WI38 (cell line): ENCODE data around the gene BHLHA15.

ENCODE experiments used
- H3K4me3 ChIP-seq: 2 replicates; pipeline ENCODE4 v1.5.1; 2011; ENCODE audit warnings: low read depth, mild to moderate bottlenecking, control low read depth, low read length
- TF ChIP-seq, protein P1 (sequence below): IDR thresholded peaks from 2 replicates; pipeline ENCODE4 v1.5.1; 2012; ENCODE audit warnings: low read depth, mild to moderate bottlenecking, control low read depth, low read length

BHLHA15 gene

DNA sequence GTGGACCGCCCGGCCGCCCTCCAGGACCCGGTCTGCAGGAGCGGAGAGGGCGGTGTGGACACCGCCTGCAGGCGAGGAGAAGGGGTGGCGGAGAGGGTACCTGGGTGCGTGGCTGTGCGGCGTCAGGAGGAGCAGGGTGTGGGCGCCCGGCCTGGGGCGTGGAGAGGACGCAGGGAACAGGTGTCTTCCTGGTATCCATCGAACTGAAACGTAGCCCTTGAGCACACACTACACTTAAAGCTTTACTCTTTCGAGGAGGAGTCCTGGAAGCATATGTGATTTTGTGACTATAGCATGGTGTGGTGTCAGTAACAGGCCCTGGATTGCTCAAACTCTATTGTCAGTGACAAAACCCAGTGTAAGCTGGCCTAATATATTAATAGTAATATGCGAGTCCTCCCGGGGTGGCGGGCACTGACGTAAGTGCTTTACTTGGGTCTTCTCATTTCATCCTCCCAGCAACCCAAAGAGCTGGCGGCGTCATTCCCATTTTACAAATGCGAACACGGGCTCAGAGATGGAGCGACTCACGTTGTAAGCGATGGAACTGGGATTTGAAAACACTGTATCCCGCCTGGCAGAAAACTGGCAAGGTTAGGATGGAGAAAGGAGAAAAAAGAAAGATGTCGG, 41.3 kb downstream of the BHLHA15 start:
- peak overlapping the region; percentile 89 for H3K4me3 ChIP-seq
- TF ChIP-seq, protein P1, sequence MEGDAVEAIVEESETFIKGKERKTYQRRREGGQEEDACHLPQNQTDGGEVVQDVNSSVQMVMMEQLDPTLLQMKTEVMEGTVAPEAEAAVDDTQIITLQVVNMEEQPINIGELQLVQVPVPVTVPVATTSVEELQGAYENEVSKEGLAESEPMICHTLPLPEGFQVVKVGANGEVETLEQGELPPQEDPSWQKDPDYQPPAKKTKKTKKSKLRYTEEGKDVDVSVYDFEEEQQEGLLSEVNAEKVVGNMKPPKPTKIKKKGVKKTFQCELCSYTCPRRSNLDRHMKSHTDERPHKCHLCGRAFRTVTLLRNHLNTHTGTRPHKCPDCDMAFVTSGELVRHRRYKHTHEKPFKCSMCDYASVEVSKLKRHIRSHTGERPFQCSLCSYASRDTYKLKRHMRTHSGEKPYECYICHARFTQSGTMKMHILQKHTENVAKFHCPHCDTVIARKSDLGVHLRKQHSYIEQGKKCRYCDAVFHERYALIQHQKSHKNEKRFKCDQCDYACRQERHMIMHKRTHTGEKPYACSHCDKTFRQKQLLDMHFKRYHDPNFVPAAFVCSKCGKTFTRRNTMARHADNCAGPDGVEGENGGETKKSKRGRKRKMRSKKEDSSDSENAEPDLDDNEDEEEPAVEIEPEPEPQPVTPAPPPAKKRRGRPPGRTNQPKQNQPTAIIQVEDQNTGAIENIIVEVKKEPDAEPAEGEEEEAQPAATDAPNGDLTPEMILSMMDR = no peak

DNA sequence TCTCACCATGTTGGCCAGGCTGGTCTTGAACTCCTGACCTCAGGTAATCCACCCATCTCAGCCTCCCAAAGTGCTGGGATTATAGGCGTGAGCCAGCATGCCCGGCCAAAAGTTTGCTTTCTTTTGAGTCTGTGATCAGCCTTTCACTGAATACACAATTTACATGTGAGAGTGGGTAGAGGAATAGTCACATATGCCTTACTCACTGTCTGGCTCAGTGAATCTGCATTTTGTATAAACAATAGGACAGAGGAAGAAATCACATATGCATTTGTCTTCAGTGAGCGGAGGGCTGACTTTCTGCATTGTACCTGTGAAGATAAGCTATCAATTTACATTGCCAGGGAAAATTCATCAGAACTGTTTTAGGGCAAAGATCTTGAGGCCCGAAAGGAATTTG, 43.3 kb downstream of the BHLHA15 start:
- no peak overlapping the region for H3K4me3 ChIP-seq
- TF ChIP-seq, protein P1 = no peak

DNA sequence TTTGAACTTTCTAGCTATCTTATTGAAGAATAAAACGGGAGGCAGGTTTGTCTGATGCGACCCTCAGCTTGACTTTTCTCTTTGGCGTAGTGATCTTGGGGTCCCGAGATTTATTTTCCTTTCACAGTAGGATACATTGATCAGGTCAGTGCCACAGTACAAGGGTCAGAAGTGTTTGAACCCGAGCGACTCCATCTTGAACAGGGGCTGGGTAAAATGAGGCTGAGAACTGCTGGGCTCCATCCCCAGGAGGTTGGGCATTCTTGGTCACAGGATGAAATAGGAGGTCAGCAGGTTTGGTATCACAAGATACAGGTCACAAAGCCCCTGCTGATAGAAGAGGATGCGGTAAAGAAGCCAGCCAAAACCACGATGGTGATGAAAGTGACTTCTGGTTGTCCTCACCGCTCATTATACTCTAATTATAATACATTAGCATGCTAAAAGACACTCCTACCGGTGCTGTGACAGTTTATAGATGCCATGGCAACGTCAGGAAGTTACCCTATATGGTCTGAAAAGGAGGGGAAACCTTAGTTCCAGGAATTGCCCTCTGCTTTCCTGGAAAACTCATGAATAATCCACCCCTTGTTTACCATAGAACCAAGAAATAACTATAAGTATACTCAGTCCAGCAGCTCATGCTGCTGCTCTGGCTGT, 43.8 kb downstream of the BHLHA15 start:
- H3K4me3 ChIP-seq = no peak overlapping the region
- TF ChIP-seq, protein P1 = no peak

DNA sequence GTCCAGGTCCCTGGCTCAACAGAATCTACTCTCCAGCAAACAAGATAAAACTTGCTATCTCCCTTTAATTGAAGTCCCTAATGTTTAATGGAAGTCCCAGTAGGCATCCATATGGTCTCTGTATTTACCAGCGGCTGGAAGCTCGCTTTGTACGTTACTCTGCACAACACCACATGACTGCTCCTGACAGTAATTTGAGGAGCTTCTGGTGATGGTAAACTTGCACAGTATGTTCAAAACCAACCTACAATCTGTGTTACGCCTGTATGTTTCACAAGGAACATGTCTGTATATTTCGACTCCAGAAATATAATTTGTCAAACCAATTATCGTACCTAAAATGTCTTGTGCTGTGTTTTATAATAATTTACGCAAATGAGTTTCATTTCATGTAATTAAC, 45.2 kb downstream of the BHLHA15 start:
- TF ChIP-seq, protein P1 = no peak
- no peak overlapping the region for H3K4me3 ChIP-seq

DNA sequence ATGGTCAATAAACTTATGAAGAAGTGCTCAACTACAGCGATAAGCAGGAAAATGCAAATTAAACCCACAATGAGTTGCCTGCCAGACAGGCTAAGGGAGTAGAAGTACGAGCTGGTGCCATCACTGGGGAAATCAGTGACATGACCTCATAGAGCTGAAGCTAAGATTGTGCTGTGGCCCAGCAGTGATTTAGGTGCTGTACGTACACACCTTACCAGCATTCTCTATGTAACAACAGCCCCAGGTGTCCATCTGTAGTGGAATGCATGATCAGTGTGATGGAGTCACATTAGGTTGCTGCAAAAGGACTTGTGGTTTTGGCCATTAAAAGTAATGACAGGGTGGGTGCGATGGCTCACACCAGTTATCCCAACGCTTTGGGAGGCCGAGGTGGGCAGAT, 46.5 kb downstream of the BHLHA15 start:
- no peak overlapping the region for H3K4me3 ChIP-seq
- TF ChIP-seq, protein P1 = no peak
